ENCODE results near the gene EWSR1. TPM values are rescaled to one million over a fixed set of nuclear protein-coding genes. Genes with fewer than 3 reads are reported as not detected.

EWSR1 gene
- total RNA-seq, 8 experiments from 2014 or later, result 134 to 362 (median 188) TPM

- Histone ChIP-seq H3K27ac (no peak overlapping the region), H3K4me3 (no peak overlapping the region), H3K4me1 (replicated peaks in 1 of 2) (no peaks in the 10 kb centered on the region)
- no peak for ATAC-seq (replicated peaks in 6 of 8)
- WGBS, 10 experiments, result 92% methylated on average over 2 of the region's 11 CpGs; no CpG with 5 or more reads in 9 of the 10 experiments
- in situ Hi-C loops (cut with MboI; ENCODE audit: low pct_unique_long_range_greater_than_20kb in 2 of 9, low sequenced_read_pairs in 9 of 9, unreplicated experiment in 9 of 9), result no loop called here
These were observed 67.6 kb downstream of the EWSR1 start for GRCh38 chr22:29335656-29336055.

GRCh38 chr22:29336751-29337490 is 68.9 kb downstream of the EWSR1 start:
- H3K4me1 ChIP-seq (replicated peaks in 1 of 2), result no peaks in the 10 kb centered on the region
- in situ Hi-C loops (cut with MboI; ENCODE audit: low pct_unique_long_range_greater_than_20kb in 2 of 9, low sequenced_read_pairs in 9 of 9, unreplicated experiment in 9 of 9), result no loop called here
- no peak overlapping the region for H3K4me3 ChIP-seq
- WGBS, 10 experiments, result 80 to 100% (median 93%) methylated on average over 1 to 6 of the region's 14 CpGs; no CpG with 5 or more reads in 5 of the 10 experiments
- no peak for ATAC-seq (replicated peaks in 6 of 8)
- H3K27ac ChIP-seq, result no peak overlapping the region

GRCh38 chr22:29337631-29338284 is 69.7 kb downstream of the EWSR1 start:
- Histone ChIP-seq H3K27ac (no peak overlapping the region), H3K4me1 (replicated peaks in 1 of 2) (no peaks in the 10 kb centered on the region), H3K4me3 (no peak overlapping the region)
- WGBS, 10 experiments, result 73 to 92% (median 83%) methylated on average over 3 to 5 of the region's 12 CpGs; no CpG with 5 or more reads in 6 of the 10 experiments
- in situ Hi-C loops (cut with MboI; ENCODE audit: low pct_unique_long_range_greater_than_20kb in 2 of 9, low sequenced_read_pairs in 9 of 9, unreplicated experiment in 9 of 9), result no loop called here
- peak in 2 of 8 experiments; percentile 32 to 66 for ATAC-seq (replicated peaks in 6 of 8)

GRCh38 chr22:29338398-29338797 is 70.3 kb downstream of the EWSR1 start:
- in situ Hi-C loops (cut with MboI; ENCODE audit: low pct_unique_long_range_greater_than_20kb in 2 of 9, low sequenced_read_pairs in 9 of 9, unreplicated experiment in 9 of 9), result no loop called here
- 60 to 100% (median 87%) methylated on average over 1 to 4 of the region's 6 CpGs; no CpG with 5 or more reads in 3 of the 10 experiments for WGBS, 10 experiments
- no peak for ATAC-seq (replicated peaks in 6 of 8)
- no peak overlapping the region for H3K4me3 ChIP-seq
- no peak overlapping the region for H3K27ac ChIP-seq
- H3K4me1 ChIP-seq (replicated peaks in 1 of 2), result no peaks in the 10 kb centered on the region

GRCh38 chr22:29339381-29340235 is 71.5 kb downstream of the EWSR1 start:
- Histone ChIP-seq H3K4me3 (no peak overlapping the region), H3K27ac (no peak overlapping the region), H3K4me1 (replicated peaks in 1 of 2) (no peaks in the 10 kb centered on the region)
- 60 to 100% (median 93%) methylated on average over 1 to 8 of the region's 23 CpGs; no CpG with 5 or more reads in 3 of the 10 experiments for WGBS, 10 experiments
- in situ Hi-C loops (cut with MboI; ENCODE audit: low pct_unique_long_range_greater_than_20kb in 2 of 9, low sequenced_read_pairs in 9 of 9, unreplicated experiment in 9 of 9), result no loop called here
- no peak for ATAC-seq (replicated peaks in 6 of 8)

- H3K27ac ChIP-seq, result no peak overlapping the region
- 83 to 100% methylated on average over 1 to 5 of the region's 8 CpGs; no CpG with 5 or more reads in 8 of the 10 experiments for WGBS, 10 experiments
- no peak overlapping the region for H3K4me3 ChIP-seq
- ATAC-seq (replicated peaks in 6 of 8), result peak in 1 of 8 experiments; percentile 12
- no peaks in the 10 kb centered on the region for H3K4me1 ChIP-seq (replicated peaks in 1 of 2)
- in situ Hi-C loops (cut with MboI; ENCODE audit: low pct_unique_long_range_greater_than_20kb in 2 of 9, low sequenced_read_pairs in 9 of 9, unreplicated experiment in 9 of 9), result no loop called here
These were observed 72.5 kb downstream of the EWSR1 start for GRCh38 chr22:29340566-29340965.

- ATAC-seq (replicated peaks in 6 of 8), result no peak
- H3K4me3 ChIP-seq, result no peak overlapping the region
- in situ Hi-C loops (cut with MboI; ENCODE audit: low pct_unique_long_range_greater_than_20kb in 2 of 9, low sequenced_read_pairs in 9 of 9, unreplicated experiment in 9 of 9), result no loop called here
- H3K27ac ChIP-seq, result no peak overlapping the region
- WGBS, 10 experiments, result 82 to 100% (median 98%) methylated on average over 1 to 11 of the region's 25 CpGs; no CpG with 5 or more reads in 1 of the 10 experiments
- no peaks in the 10 kb centered on the region for H3K4me1 ChIP-seq (replicated peaks in 1 of 2)
These were observed 73.2 kb downstream of the EWSR1 start for GRCh38 chr22:29341056-29341848.

GRCh38 chr22:29341849-29342127 is 73.7 kb downstream of the EWSR1 start:
- H3K4me3 ChIP-seq, result no peak overlapping the region
- H3K27ac ChIP-seq, result no peak overlapping the region
- whole genome bisulfite sequencing, 10 experiments, result 100% methylated on average over 1 to 2 of the region's 2 CpGs; no CpG with 5 or more reads in 8 of the 10 experiments
- peak in 1 of 8 experiments; percentile 17 for ATAC-seq (replicated peaks in 6 of 8)
- no peaks in the 10 kb centered on the region for H3K4me1 ChIP-seq (replicated peaks in 1 of 2)
- in situ Hi-C loops (cut with MboI; ENCODE audit: low pct_unique_long_range_greater_than_20kb in 2 of 9, low sequenced_read_pairs in 9 of 9, unreplicated experiment in 9 of 9), result no loop called here

GRCh38 chr22:29342177-29342576 is 74.1 kb downstream of the EWSR1 start:
- in situ Hi-C loops (cut with MboI; ENCODE audit: low pct_unique_long_range_greater_than_20kb in 2 of 9, low sequenced_read_pairs in 9 of 9, unreplicated experiment in 9 of 9), result no loop called here
- 80 to 100% (median 100%) methylated on average over 1 of the region's 6 CpGs; no CpG with 5 or more reads in 5 of the 10 experiments for WGBS, 10 experiments
- ATAC-seq (replicated peaks in 6 of 8), result no peak
- no peak overlapping the region for H3K27ac ChIP-seq
- H3K4me1 ChIP-seq (replicated peaks in 1 of 2), result no peaks in the 10 kb centered on the region
- no peak overlapping the region for H3K4me3 ChIP-seq

GRCh38 chr22:29342577-29343312 is 74.7 kb downstream of the EWSR1 start:
- Histone ChIP-seq H3K4me3 (no peak overlapping the region), H3K27ac (no peak overlapping the region), H3K4me1 (replicated peaks in 1 of 2) (no peaks in the 10 kb centered on the region)
- in situ Hi-C loops (cut with MboI; ENCODE audit: low pct_unique_long_range_greater_than_20kb in 2 of 9, low sequenced_read_pairs in 9 of 9, unreplicated experiment in 9 of 9), result no loop called here
- peak in 1 of 8 experiments; percentile 36 for ATAC-seq (replicated peaks in 6 of 8)
- WGBS, 10 experiments, result 57 to 100% (median 100%) methylated on average over 1 to 5 of the region's 10 CpGs; no CpG with 5 or more reads in 2 of the 10 experiments

GRCh38 chr22:29343313-29343805 is 75.3 kb downstream of the EWSR1 start:
- in situ Hi-C loops (cut with MboI; ENCODE audit: low pct_unique_long_range_greater_than_20kb in 2 of 9, low sequenced_read_pairs in 9 of 9, unreplicated experiment in 9 of 9), result no loop called here
- WGBS, 10 experiments, result 50 to 100% (median 78%) methylated on average over 1 to 3 of the region's 7 CpGs; no CpG with 5 or more reads in 4 of the 10 experiments
- peak in 4 of 8 experiments; percentile 16 to 95 (median 72) for ATAC-seq (replicated peaks in 6 of 8)
- Histone ChIP-seq H3K4me1 (replicated peaks in 1 of 2) (no peaks in the 10 kb centered on the region), H3K4me3 (no peak overlapping the region), H3K27ac (no peak overlapping the region)

GRCh38 chr22:29344137-29344536 is 76.1 kb downstream of the EWSR1 start:
- no peaks in the 10 kb centered on the region for H3K4me1 ChIP-seq (replicated peaks in 1 of 2)
- in situ Hi-C loops (cut with MboI; ENCODE audit: low pct_unique_long_range_greater_than_20kb in 2 of 9, low sequenced_read_pairs in 9 of 9, unreplicated experiment in 9 of 9), result no loop called here
- ATAC-seq (replicated peaks in 6 of 8), result peak in 5 of 8 experiments; percentile 19 to 70 (median 51)
- no peak overlapping the region for H3K4me3 ChIP-seq
- no peak overlapping the region for H3K27ac ChIP-seq
- 36 to 100% (median 87%) methylated on average over 1 to 4 of the region's 5 CpGs; no CpG with 5 or more reads in 3 of the 10 experiments for WGBS, 10 experiments
